Measurements from ENCODE around the gene KRT20.

The KRT20 gene

DNA sequence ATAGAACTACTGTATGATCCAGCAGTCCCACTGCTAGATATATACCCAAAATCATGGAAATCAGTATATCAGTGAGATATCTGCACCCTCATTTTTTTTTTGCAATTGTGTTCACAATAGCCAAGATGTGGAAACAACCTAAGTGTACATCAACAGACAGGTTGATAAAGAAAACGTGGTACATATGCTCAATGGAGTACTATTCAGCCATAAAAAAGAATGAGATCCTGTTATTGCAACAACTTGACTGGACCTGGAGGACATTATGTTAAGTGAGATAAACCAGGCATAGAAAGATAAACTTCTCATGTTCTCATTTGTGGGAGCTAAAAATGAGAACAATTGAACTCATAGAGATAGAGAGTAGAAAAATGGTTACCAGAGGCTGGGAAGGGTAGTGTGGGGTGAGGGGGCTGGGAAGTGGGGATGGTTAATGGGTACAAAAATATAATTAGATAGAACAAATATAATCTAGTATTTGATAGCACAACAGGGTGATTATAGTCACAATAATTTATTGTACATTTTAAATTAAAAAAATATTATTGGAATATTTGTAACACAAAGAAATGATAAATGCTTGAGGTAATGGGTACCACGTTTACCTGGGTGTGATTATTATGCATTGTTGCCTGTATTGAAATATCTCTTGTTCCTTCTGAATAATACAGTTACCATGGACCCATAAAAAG is 54.8 kb downstream of the KRT20 start:
- in situ Hi-C loops (cut with HindIII; ENCODE audit: low pct_ligation_motif_present, low pct_unique_long_range_greater_than_20kb, low sequenced_read_pairs), result no loop called here
- no peak for DNase-seq

DNA sequence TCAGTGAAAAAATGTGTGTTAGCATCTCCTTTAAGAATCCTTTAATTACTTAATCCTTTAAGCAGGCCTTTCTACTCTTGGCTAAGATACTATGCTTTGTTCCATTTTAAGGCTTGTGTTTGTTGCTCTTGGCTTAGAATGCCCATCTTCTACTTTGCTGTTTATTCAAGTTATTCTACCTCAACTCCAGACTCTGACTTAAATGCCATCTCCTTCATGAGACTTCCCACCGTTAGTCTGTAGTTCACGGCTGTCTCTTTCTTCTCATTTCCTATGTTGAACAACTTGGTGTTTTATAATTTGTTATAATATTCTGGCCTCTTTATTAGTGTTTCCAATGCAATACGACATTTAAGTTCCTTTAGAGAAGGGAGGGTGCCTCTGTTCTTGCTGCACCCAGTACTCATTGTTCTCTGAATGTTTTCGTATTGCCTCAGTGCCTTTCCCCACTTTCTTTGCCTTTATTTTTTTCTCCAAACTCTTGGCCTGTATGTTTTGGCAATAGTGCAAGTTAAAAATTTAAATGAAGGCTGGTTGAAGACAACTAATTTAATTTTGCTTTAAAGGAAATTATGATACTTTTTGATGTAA is 56.5 kb downstream of the KRT20 start:
- DNase-seq, result no peak
- in situ Hi-C loops (cut with HindIII; ENCODE audit: low pct_ligation_motif_present, low pct_unique_long_range_greater_than_20kb, low sequenced_read_pairs), result no loop called here

DNA sequence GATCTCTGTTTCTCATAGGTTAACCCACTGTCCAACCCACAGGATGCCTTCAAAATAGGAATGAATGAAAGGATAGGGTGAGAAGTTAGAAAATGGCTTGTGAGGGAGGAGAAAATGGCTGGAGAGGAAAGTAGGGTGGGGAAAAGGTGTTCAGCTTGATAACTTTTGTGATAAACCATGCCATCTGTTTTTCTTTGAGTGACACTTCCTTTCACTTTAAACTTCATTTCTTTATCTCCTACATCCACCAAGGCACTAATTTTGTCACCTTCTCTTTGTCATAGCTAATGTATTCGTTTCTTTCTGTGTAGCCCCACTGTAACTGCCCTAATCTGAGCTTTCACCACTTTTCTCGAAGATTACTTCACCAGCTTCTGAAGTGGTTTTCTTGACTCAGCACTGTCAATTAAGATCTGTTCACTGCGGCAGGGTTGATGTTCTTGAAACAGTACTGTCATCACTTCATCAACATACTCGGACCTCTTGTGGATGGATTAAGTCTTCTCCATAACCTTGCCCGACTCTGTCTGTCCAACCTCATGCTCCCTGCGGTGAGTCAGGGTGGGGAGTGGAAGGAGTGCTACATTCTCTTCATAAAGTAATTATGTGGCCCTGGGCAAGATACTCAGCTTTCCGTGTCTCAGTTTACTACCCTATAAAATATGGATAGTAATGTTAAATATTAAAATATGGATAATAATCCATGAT is 57.1 kb downstream of the KRT20 start:
- in situ Hi-C loops (cut with HindIII; ENCODE audit: low pct_ligation_motif_present, low pct_unique_long_range_greater_than_20kb, low sequenced_read_pairs), result no loop called here
- no peak for DNase-seq

Measured in ACHN (cell line).